Measurements from ENCODE around the gene ABCC12.
"Not testable (repeated sequence)": the region's sequence is repeated elsewhere in the genome, so short reads cannot be mapped to it uniquely, and the experiment has no call there.

Gene ABCC12

GRCh38 chr16:48176635-48177408 is 21.0 kb upstream of the ABCC12 start:
- no peak overlapping the region for H3K4me3 ChIP-seq (ENCODE audit: low read length)
- TF ChIP-seq CTCF (IDR thresholded peaks at IDR 0.05; ENCODE audit: insufficient read depth, low read depth, low read length, missing control alignments): no peak

GRCh38 chr16:48173889-48174288 is 18.1 kb upstream of the ABCC12 start:
- no peak for TF ChIP-seq CTCF (IDR thresholded peaks at IDR 0.05; ENCODE audit: insufficient read depth, low read depth, low read length, missing control alignments)
- H3K4me3 ChIP-seq (ENCODE audit: low read length): no peak overlapping the region
- DNase-seq (ENCODE audit: low read depth): no peak

More at GRCh38 chr16:48176635-48177408, 21.0 kb upstream of the ABCC12 start:
- DNase-seq (ENCODE audit: low read depth): no peak

GRCh38 chr16:48172682-48173081 is 16.9 kb upstream of the ABCC12 start:
- no peak for TF ChIP-seq CTCF (IDR thresholded peaks at IDR 0.05; ENCODE audit: insufficient read depth, low read depth, low read length, missing control alignments)
- H3K4me3 ChIP-seq (ENCODE audit: low read length): no peak overlapping the region
- DNase-seq (ENCODE audit: low read depth): no peak

GRCh38 chr16:48169896-48170295 is 14.1 kb upstream of the ABCC12 start:
- DNase-seq (ENCODE audit: low read depth): no peak
- H3K4me3 ChIP-seq (ENCODE audit: low read length): no peak overlapping the region
- no peak for TF ChIP-seq CTCF (IDR thresholded peaks at IDR 0.05; ENCODE audit: insufficient read depth, low read depth, low read length, missing control alignments)

GRCh38 chr16:48168075-48168474 is 12.3 kb upstream of the ABCC12 start:
- no peak overlapping the region for H3K4me3 ChIP-seq (ENCODE audit: low read length)
- TF ChIP-seq CTCF (IDR thresholded peaks at IDR 0.05; ENCODE audit: insufficient read depth, low read depth, low read length, missing control alignments): no peak
- DNase-seq (ENCODE audit: low read depth): no peak

GRCh38 chr16:48166617-48167016 is 10.8 kb upstream of the ABCC12 start:
- DNase-seq (ENCODE audit: low read depth): not testable (repeated sequence)

GRCh38 chr16:48165961-48166578 is 10.3 kb upstream of the ABCC12 start:
- TF ChIP-seq CTCF (IDR thresholded peaks at IDR 0.05; ENCODE audit: insufficient read depth, low read depth, low read length, missing control alignments): no peak
- peak; percentile 52 for DNase-seq (ENCODE audit: low read depth)

More at GRCh38 chr16:48166617-48167016, 10.8 kb upstream of the ABCC12 start:
- H3K4me3 ChIP-seq (ENCODE audit: low read length): not testable (repeated sequence)

More at GRCh38 chr16:48165961-48166578, 10.3 kb upstream of the ABCC12 start:
- no peak overlapping the region for H3K4me3 ChIP-seq (ENCODE audit: low read length)
